Measurements from ENCODE around the gene LMOD1.
A peak's percentile ranks its signal among the peaks of the same experiment; 100 is the strongest.
"Not testable (repeated sequence)": the region's sequence is repeated elsewhere in the genome, so short reads cannot be mapped to it uniquely, and the experiment has no call there.

LMOD1 gene

DNA sequence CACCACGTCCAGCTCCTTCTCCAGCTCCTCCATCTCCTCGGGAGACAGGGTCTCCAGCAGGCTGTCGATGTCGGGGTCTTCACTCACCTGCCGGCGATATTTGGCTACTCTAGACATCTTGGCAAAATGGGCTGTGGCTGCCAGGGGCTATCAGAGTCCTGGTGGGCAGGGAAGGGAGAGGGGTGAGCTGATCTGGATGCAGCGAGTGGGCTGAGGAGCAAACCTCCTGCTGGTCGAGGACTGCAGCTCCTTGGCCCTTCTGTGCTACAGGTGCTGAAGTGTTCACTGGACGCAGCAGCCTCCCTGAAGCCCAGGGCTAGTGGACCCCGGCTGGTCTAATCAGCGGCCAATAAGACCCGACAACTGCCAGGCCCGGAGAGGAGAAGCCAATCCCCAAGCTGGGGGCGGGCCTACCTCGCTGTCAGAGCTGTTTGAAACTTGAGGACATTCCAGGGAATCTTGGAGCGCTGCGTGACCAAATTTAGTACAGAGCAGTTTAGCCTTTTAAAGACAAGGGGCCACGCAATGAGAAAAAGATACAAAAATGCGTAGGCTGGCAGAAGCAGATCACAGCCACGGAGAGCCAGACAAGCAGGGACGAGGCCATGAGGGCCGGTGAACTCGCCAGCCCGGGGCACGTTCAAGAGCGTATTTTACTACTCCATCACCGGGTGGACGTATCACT is at the start of gene LMOD1:
LMOD1 (minus strand) TSS at position 325 of the 685 bp plus-strand sequence; CDS start at position 117, 208 bp downstream.
- peak; percentile 6 for DNase-seq

DNA sequence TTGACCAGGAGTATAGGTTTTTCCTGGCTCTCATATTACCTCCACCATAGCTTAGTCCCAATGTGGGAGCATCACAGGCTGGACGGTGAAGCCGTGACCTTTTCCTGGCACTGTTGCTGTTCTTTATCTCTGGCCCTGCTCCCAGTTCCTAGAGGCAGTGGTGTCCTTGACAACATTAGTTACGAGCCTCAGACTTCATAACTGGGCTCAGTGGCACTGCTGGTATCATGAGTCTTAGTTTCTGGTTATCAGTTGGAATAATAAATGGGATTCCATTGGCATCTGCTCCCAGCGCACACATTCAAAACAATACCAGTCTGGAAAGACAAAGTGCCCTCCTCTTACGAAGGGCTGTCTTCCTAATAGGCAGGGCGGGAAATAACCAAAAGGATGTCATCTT is 44.1 kb upstream of the LMOD1 start:
- DNase-seq = no peak

DNA sequence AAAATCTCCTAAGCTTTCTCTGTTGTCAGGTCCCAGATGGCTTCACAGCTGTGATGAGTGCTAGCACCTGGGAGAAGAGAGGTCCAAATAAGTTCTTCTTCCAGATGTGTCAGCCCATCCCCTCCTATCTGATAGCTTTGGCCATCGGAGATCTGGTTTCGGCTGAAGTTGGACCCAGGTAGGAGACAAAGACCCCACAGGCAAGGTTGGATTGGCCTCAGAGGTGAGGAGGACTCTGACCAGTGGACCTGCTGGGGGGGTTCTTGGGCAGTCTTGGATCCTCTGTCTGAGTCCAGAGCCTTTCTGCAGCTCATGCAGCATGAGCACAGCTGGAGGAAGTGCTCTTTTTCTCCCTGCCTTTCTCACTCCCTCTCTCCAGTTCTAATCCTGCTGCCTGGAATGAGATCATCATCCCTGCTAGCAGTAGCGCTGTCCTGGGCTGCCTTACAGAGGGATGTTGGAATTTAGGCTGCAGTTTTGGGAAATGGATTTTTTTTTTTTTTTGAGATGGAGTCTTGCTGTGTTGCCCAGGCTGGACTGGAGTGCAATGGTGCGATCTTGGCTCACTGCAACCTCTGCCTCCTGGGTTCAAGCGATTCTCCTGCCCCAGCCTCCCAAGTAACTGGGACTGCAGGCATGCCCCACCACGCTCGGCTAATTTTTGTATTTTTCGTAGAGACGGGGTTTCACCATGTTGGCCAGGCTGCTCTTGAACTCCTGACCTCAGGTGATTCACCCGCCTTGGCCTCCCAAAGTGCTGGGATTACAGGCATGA is 43.2 kb upstream of the LMOD1 start:
- no peak for DNase-seq

DNA sequence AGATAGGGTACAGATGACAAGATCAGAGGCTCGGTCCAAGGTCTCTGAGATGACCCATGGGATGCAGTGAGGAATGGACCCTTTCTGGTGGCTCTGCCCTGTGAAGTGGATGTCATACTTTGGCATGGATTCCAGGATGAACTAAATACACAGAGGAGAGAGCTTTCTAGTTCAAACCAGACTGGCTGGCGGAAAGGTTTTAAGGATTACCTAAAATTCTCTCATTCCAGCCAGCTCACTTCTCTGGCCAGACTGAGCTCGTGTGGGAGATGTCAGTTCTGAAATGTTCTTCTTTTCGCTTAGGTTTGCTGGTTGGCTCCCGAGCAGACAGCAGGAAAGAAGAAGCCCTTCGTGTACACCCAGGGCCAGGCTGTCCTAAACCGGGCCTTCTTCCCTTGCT is 42.3 kb upstream of the LMOD1 start:
- no peak for DNase-seq

DNA sequence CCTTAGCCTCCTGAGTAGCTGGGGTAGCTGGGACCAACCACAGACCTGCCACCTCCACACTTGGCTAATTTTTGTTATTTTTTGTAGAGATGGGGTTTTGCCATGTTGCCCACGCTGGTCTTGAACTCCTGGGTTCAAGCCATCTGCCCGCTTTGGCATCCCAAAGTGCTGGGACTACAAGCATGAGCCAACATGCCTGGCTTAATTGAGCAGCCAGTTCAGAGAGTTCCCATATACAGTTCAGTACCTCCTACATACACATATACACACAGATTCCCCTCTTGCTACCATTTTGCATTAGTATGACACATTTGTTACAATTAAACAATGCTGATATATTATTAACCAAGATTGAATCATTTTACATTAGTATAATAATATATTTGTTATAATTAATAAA is 39.0 kb upstream of the LMOD1 start:
- DNase-seq = no peak

DNA sequence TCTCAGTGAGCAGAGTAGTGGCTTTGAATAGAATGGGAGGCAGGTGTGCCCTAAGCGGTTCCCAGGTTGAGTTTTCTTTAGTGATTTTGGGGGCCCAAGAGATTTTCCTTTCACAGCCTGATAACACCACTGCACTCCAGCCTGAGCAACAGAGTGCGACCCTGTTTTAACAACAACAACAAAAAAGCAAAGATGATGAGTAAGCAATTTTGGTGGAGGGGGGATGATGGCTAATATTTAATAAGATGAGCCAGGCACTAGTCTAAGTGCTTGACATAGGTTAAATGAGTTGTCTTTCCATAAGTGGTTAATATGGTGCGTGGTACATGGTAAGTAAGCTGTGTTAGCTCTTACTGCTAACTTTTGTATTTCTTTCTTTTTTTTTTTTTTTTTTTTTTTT is 38.1 kb upstream of the LMOD1 start:
- no peak for DNase-seq

DNA sequence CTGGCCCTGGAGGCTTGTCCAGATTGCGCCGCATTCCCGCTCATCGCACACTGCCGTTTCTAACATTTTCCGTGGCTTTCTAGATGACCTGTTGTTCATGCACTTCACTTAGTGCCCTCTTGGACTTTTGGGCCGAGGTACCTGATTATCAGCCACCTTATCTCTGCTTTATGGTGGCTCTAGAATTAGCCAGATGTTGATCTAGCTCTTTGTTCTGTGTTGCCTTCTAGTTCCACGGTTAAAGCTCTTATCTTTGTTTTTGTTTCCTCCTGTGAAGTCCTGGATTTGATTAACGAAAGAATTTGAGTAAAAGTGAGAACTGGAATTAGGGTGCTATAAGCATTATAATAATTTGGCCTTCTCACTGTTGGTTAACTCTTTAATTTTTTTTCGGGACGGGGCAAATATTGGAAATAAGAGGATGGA is 37.0 kb upstream of the LMOD1 start:
- no peak for DNase-seq

DNA sequence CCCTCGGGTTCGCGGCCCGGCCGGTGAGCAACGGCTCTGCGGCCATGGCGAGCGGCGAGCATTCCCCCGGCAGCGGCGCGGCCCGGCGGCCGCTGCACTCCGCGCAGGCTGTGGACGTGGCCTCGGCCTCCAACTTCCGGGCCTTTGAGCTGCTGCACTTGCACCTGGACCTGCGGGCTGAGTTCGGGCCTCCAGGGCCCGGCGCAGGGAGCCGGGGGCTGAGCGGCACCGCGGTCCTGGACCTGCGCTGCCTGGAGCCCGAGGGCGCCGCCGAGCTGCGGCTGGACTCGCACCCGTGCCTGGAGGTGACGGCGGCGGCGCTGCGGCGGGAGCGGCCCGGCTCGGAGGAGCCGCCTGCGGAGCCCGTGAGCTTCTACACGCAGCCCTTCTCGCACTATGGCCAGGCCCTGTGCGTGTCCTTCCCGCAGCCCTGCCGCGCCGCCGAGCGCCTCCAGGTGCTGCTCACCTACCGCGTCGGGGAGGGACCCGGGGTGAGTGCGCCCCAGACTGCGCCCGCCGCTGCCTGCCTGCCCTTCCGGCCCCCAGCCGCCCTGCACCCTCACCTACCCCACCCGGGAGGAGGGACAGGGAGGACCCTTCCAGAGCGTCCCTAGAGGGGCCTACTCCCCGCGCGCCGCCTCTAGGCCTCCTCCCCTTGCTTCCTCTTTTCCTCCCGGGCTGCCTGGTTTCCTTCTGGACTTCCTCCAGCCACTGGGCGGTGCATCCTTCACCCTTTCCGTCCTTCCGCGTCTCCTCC is 36.5 kb upstream of the LMOD1 start, which contains the start of gene RNPEP:
RNPEP (plus strand) TSS at position 26 of the 757 bp plus-strand sequence; CDS start at position 45, 19 bp downstream.
- peak; percentile 70 for DNase-seq

DNA sequence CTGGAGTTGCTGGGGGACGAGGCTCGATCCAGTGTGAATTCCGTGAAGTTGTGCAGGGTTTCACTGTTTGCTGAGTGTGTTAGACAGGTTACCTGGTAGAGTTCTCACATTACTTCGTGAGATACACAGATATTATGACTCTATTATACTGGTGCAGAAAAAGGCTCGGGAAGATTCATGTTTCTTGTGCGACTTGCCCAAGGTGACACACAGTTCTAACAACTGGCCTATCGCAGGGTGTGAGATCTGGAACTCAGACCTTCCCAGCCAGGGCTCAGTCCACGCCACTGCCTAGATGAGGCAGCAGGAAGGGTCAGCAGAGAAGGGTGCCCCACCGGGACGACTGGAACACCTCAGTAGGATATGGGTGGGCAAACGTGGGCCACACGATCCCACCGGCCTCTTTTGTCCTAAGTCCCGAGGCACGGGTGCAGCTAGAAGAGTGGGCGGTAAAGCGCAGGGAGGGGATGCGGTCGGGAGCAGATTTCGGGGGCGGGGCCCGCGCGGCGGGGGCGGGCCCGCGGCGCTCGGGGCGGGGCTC is 35.8 kb upstream of the LMOD1 start:
- peak; percentile 80 for DNase-seq

DNA sequence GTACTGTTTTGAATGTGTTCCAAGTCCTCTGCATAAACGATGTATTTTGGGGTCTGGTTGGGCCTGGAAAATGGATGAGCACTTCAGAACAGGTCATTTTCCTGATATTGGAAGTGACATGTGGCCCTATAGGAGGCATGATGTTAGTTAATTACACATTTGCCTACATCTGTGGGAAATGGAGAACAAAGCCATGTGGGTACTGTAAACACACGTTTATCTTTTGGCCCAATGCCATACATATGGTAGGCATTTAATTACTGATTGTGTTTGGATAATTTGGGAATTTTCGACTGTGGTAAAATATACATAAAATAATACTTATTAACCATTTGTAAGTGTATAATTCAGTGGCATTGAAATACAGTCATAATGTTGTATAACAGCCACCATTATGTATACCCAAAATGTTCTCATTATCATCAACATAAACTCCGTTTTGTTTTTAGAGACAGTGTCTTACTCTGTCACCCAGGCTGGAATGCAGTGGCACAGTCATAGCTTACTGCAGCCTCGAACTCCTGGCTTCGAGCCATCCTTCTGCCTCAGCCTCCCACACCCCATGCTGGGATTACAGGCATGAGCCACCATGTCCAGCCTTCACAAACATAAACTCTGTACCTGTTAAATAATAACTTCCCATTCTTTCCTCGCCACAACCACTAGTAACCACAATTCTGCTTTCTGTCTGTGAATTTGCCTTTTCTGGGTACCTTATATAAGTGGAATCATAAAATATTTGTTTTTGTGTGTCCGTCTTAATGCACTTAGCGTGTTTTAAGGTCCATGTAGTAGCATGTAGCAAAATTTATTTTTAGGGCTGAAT is 24.2 kb upstream of the LMOD1 start:
- no peak for DNase-seq

DNA sequence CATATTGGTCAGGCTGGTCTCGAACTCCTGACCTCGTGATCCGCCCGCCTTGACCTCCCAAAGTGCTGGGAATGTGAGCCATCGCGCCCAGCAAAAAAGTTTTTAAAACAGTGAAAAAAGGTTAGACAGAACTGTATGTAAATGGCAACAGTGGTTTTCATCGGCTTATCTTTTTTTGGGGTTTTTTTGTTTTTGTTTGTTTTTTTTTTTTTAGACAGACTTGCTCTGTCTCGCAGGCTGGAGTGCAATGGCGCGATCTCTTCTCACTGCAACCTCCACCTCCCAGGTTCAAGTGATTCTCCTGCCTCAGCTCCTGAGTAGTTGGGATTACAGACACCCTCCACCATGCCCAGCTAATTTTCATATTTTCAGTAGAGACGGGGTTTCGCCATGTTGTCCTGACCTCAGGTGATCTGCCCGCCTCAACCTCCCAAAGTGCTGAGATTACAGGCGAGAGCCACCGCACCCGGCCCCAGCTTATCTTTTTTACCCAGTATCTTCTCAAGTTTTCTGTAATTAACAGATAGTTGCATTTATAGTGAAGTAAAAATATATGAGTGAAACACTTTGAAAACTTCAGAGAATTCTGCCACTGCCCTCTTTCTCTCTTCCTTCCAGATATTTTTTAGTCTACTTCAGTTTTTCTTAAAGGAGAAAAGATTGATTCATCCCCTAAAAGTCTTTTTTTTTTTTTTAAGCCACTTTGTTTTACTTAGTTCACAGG is 22.0 kb upstream of the LMOD1 start:
- DNase-seq = no peak

DNA sequence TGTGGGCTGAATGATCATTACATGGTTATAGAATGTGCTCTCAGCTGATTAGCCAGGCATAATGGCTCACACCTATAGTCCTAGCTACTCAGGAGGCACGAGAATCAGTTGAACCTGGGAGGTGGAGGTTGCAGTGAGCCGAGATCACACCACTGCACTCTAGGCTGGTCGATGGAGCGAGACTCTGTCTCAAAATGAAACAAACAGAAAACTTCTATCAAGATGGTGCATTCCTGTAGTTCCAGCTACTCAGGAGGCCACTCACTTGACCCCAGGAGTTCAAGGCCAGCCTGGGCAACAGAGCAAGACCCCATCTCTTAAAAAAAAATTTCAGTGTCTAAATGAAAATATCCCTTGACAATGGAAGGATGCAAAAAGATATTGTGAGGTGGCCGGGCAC is 19.8 kb upstream of the LMOD1 start:
- DNase-seq = no peak

DNA sequence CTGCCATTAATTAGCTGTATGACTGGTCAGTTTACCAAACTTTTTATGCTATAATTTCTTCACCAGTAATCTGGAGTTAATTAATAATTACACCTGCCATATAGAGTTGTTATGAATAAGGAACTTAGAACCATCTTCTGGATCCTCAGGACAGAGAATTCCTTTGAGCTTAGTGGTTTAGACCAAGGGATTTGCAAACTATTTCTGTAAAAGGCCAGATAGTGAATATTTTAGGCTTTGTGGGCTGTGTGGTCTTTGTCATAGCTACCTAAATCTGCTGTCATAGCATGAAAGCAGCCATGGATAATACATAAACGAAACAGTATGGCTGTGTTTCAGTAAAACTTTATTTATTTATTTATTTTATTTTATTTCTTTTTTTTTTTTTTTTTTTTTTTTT is 17.9 kb upstream of the LMOD1 start:
- DNase-seq = no peak

DNA sequence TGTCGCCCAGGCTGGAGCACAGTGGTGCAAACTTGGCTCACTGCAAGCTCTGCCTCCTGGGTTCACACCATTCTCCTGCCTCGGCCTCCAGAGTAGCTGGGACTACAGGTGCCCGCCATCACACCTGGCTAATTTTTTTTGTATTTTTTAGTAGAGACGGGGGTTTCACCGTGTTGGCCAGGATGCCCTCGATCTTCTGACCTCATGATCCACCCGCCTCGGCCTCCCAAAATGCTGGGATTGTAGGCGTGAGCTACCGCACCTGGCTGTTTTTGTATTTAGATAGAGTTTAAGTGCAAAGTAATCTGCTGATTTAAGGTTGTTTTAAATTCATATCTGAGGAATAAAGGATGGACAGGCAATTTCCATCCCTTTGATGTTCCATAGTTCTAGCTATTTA is 16.0 kb upstream of the LMOD1 start:
- not testable (repeated sequence) for DNase-seq

DNA sequence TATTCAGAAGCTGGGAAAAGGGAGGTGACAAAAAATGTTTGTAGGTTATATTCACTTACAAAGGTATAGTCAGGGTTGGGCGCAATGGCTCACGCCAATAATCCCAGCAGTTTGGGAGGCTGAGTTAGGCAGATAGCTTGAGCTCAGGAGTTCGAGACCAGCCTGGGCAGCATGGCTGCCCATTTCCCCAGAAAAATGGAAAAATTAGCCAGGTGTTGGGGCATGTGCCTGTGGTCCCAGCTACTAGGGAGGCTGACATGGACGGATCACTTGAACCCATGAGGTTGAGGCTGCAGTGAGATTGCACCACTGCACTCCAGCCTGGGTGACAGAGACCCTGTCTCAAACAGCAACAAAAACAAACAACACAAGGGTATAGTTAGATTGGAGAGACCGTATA is 12.0 kb upstream of the LMOD1 start:
- no peak for DNase-seq

DNA sequence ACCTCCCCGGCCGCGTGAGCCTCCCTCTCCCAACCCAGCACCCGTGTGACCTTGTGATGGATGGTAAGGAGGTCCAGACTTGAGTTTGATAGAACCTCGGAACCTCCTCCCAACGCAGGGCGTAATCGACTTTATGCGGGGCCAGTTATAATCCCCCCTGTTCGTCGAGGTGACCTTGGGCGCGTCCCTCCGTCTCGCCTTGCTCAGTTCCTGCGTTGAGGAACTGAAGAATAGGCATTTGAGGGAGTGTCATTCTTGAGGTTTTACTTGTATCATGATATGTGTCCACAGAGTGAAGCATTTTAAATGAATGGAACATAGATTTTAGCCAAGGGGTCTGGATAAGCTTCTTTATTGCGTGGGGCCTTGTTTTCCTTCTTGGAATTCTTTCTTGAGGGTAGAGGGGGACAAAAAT is 9.4 kb upstream of the LMOD1 start:
- no peak for DNase-seq

DNA sequence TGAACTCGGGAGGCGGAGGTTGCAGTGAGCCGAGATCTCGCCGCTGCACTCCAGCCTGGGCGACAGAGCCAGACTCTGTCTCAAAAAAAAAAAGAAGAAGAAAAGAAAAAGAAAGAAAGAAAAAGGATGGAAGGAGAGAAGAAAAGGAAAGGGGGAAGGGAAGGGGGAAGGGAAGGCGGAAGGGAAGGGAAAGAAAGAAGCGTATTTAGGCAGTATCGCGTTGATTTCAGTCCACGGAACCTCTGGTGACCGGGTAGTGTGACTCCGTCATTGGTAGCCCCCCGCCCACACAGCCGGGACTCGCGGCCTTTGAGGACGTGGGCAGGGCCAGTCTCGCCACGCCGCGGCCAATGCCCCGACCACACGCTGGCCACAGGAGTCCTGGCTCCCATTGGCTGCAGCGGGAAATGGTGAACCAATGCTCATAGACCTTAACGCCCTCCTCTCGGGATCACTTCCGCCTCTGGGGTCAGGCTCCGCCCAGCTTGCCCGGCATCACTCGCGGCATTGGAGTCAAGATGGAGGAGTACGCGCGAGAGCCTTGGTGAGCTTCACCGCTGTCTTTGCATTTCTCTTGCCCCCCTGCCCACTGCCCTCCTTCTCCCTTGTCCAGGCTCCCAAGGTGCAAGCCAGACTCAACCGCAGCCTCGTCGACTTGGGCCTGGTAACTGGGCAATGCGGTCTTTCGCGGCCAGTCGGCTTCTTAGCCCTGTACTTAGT is 8.8 kb upstream of the LMOD1 start, which contains the start of gene TIMM17A:
TIMM17A (plus strand) TSS at position 495 of the 720 bp plus-strand sequence; CDS start at position 519, 24 bp downstream.
- DNase-seq = peak; percentile 92

DNA sequence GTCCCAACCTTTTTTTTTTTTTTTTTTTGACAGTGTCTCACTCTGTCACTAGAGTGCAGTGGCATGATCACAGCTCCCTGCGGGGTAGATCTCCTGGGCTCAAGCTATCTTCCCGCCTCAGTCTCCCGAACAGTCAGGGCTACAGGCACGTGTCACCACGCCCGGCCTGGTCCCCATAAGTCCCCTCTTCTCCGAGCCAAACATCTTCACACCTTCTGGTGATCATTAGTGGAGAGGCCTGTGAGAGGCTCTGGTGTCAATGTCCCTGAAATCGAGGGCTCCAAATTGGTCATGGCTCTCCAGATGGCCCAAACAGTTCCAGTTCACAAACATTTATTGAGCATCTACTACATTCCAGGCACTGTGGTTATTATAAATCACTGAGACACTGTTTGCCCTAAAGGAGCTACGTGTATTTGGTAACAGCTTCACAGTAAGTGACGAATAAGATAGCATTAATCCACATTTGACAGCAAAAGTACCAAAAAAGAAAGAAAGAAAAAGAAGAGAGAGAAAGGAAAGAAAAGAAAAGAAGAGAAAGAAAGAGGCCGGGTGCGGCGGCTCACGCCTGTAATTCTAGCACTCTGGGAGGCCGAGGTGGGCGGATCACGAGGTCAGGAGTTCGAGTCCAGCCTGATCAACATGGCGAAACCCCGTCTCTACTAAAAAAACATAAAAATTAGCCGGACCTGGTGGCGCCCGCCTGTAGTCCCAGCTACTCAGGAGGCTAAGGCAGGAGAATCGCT is 8.1 kb upstream of the LMOD1 start:
- DNase-seq = no peak

DNA sequence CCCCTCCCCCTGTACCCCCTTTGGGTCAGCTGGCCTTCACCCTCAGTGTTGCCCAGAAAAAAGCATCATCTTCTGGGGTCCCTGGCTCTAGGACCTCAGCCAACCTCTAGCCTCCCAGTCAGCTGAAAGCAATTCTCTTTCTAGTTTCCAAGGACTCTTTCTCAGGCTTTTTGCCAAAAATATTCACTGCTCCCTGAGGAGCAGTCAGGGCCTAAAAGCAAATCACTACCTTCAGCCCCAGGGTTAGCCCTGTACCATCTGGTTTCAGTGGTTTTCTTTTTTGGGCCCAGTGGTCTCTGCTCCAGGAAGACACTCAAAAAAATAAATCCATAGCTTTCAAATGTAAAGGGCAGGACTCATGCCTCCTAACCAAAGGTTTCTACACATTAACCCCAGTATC is 3.1 kb upstream of the LMOD1 start:
- no peak for DNase-seq

DNA sequence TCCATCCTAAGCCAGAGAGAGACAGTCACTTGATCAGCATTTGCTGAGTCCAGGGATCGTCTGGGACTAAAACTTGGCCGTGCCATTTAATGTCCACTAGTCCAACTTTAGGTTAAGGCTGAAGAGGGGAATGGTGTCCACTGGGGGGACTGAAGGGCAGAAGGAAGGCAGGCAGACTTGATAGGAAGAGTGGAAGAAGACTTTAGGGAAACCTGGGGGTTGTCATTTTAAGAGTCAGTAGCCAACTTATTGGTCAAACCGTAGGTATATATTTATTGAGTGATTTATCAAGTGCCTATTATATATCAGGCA is 1.3 kb upstream of the LMOD1 start:
- DNase-seq = no peak
